HL-60 (cell line): ENCODE results near the gene C1S.

Experiments used
- DNase-seq, 2 experiments: peaks; one replicate each; pipeline ENCODE4 v3.0.0-alpha.2; 2010 to 2020; ENCODE audit warnings: low read depth in 1 of 2, low spot score in 1 of 2
- H3K27ac ChIP-seq: fragments of 250-450 bp; sonication (Bioruptor Pico); replicated peaks from 2 replicates; pipeline ENCODE4 v1.5.1; 2020; ENCODE audit warnings: mild to moderate bottlenecking, moderate library complexity
- H3K27me3 ChIP-seq: fragments of 250-450 bp; sonication (Bioruptor Pico); 2 replicates; pipeline ENCODE4 v1.5.1; 2021; ENCODE audit warnings: mild to moderate bottlenecking, moderate library complexity; ENCODE audit not compliant: insufficient read depth, poor library complexity, severe bottlenecking
- H3K4me3 ChIP-seq: replicated peaks from 2 replicates; pipeline ENCODE4 v1.5.1; 2011; ENCODE audit warnings: mild to moderate bottlenecking, control low read depth, low read length; ENCODE audit not compliant: insufficient read depth
- CTCF ChIP-seq: IDR thresholded peaks from one replicate; pipeline ENCODE4 v1.5.1; 2011; ENCODE audit warnings: low read length, control low read depth, inconsistent platforms; ENCODE audit not compliant: insufficient read depth
- GABPA ChIP-seq: IDR thresholded peaks from 2 replicates; pipeline ENCODE4 v1.6.1; 2012; ENCODE audit warnings: low read depth
- POLR2AphosphoS5 ChIP-seq: IDR thresholded peaks from 2 replicates; pipeline ENCODE4 v1.6.1; 2012; ENCODE audit warnings: low read depth
- SPI1 ChIP-seq: IDR thresholded peaks from 2 replicates; pipeline ENCODE4 v1.6.1; 2012; ENCODE audit warnings: low read depth, mild to moderate bottlenecking, borderline replicate concordance
- TF ChIP-seq, protein P1 (sequence below): IDR thresholded peaks from 2 replicates; pipeline ENCODE4 v1.6.1; 2012; ENCODE audit warnings: low read depth; ENCODE audit not compliant: insufficient replicate concordance

The C1S gene

DNA sequence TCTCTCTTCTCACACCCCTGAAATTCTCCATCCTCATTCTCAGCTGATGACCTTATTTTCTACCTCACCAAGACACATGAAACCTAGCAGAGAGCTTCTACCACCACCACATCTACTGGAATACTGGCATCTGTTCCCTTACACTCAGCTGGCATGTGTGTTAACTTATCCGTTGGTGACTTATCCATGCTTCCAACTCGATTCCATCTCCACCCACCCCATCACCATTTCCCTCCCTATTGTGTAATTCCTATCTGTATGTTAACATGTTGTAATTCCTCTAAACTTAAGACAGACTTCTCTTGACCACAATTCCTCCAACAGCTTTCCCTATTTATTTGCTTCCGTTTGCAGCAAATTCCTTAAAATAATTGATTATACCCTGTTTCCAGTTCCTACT, 15.4 kb downstream of the C1S start:
- DNase-seq, result no peak
- H3K27me3 ChIP-seq, result peaks cover 4% of the 10 kb centered on the region
- TF ChIP-seq POLR2AphosphoS5, result no peak
- TF ChIP-seq GABPA, result no peak
- TF ChIP-seq SPI1, result no peak
- no peak for TF ChIP-seq CTCF
- TF ChIP-seq, protein P1, sequence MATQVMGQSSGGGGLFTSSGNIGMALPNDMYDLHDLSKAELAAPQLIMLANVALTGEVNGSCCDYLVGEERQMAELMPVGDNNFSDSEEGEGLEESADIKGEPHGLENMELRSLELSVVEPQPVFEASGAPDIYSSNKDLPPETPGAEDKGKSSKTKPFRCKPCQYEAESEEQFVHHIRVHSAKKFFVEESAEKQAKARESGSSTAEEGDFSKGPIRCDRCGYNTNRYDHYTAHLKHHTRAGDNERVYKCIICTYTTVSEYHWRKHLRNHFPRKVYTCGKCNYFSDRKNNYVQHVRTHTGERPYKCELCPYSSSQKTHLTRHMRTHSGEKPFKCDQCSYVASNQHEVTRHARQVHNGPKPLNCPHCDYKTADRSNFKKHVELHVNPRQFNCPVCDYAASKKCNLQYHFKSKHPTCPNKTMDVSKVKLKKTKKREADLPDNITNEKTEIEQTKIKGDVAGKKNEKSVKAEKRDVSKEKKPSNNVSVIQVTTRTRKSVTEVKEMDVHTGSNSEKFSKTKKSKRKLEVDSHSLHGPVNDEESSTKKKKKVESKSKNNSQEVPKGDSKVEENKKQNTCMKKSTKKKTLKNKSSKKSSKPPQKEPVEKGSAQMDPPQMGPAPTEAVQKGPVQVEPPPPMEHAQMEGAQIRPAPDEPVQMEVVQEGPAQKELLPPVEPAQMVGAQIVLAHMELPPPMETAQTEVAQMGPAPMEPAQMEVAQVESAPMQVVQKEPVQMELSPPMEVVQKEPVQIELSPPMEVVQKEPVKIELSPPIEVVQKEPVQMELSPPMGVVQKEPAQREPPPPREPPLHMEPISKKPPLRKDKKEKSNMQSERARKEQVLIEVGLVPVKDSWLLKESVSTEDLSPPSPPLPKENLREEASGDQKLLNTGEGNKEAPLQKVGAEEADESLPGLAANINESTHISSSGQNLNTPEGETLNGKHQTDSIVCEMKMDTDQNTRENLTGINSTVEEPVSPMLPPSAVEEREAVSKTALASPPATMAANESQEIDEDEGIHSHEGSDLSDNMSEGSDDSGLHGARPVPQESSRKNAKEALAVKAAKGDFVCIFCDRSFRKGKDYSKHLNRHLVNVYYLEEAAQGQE, result no peak
- H3K27ac ChIP-seq, result no peak overlapping the region
- no peak overlapping the region for H3K4me3 ChIP-seq

DNA sequence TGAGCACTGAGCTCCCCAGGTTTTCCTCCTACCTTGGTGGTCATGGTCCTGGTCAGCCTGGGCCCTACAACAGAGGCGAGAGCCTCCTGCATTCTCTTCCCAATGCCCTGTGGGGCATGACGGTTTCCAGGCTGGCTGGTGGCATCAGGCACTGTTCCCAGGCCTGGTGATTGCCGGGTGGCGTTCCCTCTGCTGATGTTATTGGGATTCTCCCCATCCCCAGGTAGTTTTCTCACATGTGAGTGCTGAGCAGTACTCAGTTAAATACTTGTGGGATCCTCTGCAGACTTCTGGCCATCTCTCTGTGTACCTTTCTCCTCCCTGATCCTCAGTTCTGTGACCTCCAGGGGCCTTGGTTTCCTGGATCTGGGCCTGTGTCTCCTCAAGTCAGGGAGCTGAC, 16.0 kb downstream of the C1S start:
- Histone ChIP-seq H3K4me3 (no peak overlapping the region), H3K27ac (no peak overlapping the region), H3K27me3 (peaks cover 4% of the 10 kb centered on the region)
- TF ChIP-seq CTCF (no peak), POLR2AphosphoS5 (no peak), GABPA (no peak), SPI1 (no peak)
- TF ChIP-seq, protein P1, result no peak
- DNase-seq, result no peak

DNA sequence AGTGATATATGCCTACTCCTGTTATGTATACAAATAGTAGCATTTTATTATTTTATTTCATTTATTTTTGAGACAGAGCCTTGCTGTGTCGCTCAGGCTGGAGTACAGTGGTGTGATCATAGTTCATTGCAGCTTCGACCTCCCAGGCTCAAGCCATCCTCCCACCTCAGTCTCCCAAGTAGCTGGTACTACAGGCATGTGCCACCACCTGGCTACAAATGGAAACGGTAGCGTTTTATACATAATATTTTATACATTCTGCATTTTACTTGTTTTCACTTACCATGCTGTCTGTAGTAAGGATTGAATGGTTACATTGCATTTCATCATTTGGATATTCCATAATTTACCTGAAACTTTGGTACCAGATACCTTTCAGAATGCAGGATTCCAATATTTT, 17.6 kb downstream of the C1S start:
- no peak for DNase-seq
- TF ChIP-seq, protein P1, result no peak
- no peak for TF ChIP-seq GABPA
- no peak for TF ChIP-seq SPI1
- no peak for TF ChIP-seq POLR2AphosphoS5
- no peak for TF ChIP-seq CTCF
- Histone ChIP-seq H3K27me3 (no peaks in the 10 kb centered on the region), H3K27ac (no peak overlapping the region), H3K4me3 (no peak overlapping the region)
